DMS114 treated with DMSO at 0.1 percent for 48 hours (cell line): ENCODE measurements around the gene NPLOC4.
"Not testable (repeated sequence)": the region's sequence is repeated elsewhere in the genome, so short reads cannot be mapped to it uniquely, and the experiment has no call there.

Experiments used
- DNase-seq: peaks from one replicate; lab custom pipeline; 2025; ENCODE audit not compliant: unreplicated experiment; lab: John Stamatoyannopoulos, UW

The NPLOC4 gene

GRCh38 chr17:81589612-81590011, 47.3 kb downstream of the NPLOC4 start:
- DNase-seq = no peak

- DNase-seq = no peak
Observed at GRCh38 chr17:81586096-81586495, 50.8 kb downstream of the NPLOC4 start.

GRCh38 chr17:81584771-81585170, 52.1 kb downstream of the NPLOC4 start:
- DNase-seq = not testable (repeated sequence)

GRCh38 chr17:81583589-81584342, 53.1 kb downstream of the NPLOC4 start:
- no peak for DNase-seq

GRCh38 chr17:81582749-81583148, 54.2 kb downstream of the NPLOC4 start:
- no peak for DNase-seq

- DNase-seq = no peak
Observed at GRCh38 chr17:81582341-81582740, 54.6 kb downstream of the NPLOC4 start.

- no peak for DNase-seq
Observed at GRCh38 chr17:81581758-81582157, 55.2 kb downstream of the NPLOC4 start.

GRCh38 chr17:81580481-81580880, 56.4 kb downstream of the NPLOC4 start:
- DNase-seq = no peak

- DNase-seq = no peak
Observed at GRCh38 chr17:81579821-81580321, 57.0 kb downstream of the NPLOC4 start.

GRCh38 chr17:81579298-81579697, 57.6 kb downstream of the NPLOC4 start:
- DNase-seq = no peak

- DNase-seq = no peak
Observed at GRCh38 chr17:81578561-81579225, 58.2 kb downstream of the NPLOC4 start.

- no peak for DNase-seq
Observed at GRCh38 chr17:81578038-81578441, 58.9 kb downstream of the NPLOC4 start.

GRCh38 chr17:81577278-81578000, 59.5 kb downstream of the NPLOC4 start:
- DNase-seq = no peak

- no peak for DNase-seq
Observed at GRCh38 chr17:81576621-81577277, 60.2 kb downstream of the NPLOC4 start.

- no peak for DNase-seq
Observed at GRCh38 chr17:81575836-81576235, 61.1 kb downstream of the NPLOC4 start.

- DNase-seq = no peak
Observed at GRCh38 chr17:81574643-81574956, 62.3 kb downstream of the NPLOC4 start.

- DNase-seq = no peak
Observed at GRCh38 chr17:81573794-81574642, 62.9 kb downstream of the NPLOC4 start.

GRCh38 chr17:81572563-81573168, 64.2 kb downstream of the NPLOC4 start:
- DNase-seq = no peak

- DNase-seq = no peak
Observed at GRCh38 chr17:81570964-81571363, 65.9 kb downstream of the NPLOC4 start.

GRCh38 chr17:81569986-81570514, 66.9 kb downstream of the NPLOC4 start:
- DNase-seq = no peak
